Fibroblast of villous mesenchyme (primary cell): Measurements from ENCODE around the gene COX4I2. TPM values are rescaled to one million over a fixed set of nuclear protein-coding genes. Genes with fewer than 3 reads are reported as not detected.

Source experiments
- DNase-seq: peaks from one replicate; pipeline ENCODE4 v3.0.0-alpha.2; 2010; ENCODE audit warnings: low read depth
- H3K4me3 ChIP-seq: 2 replicates; pipeline ENCODE4 v1.5.1; 2011; ENCODE audit warnings: low read depth, mild to moderate bottlenecking, low read length
- total RNA-seq: library from RNA; depleted of rRNA; stranded (reverse); fragments of >200 nt; gene quantifications from 2 replicates; pipeline ENCODE4 v1.2.3, GENCODE V29; 2012
- TF ChIP-seq, protein P1 (sequence below): IDR thresholded peaks from 2 replicates; pipeline ENCODE4 v1.5.1; 2012; ENCODE audit warnings: low read depth, mild to moderate bottlenecking, low read length; ENCODE audit not compliant: insufficient read depth

Gene COX4I2
- total RNA-seq, 1 donor: not detected

DNA sequence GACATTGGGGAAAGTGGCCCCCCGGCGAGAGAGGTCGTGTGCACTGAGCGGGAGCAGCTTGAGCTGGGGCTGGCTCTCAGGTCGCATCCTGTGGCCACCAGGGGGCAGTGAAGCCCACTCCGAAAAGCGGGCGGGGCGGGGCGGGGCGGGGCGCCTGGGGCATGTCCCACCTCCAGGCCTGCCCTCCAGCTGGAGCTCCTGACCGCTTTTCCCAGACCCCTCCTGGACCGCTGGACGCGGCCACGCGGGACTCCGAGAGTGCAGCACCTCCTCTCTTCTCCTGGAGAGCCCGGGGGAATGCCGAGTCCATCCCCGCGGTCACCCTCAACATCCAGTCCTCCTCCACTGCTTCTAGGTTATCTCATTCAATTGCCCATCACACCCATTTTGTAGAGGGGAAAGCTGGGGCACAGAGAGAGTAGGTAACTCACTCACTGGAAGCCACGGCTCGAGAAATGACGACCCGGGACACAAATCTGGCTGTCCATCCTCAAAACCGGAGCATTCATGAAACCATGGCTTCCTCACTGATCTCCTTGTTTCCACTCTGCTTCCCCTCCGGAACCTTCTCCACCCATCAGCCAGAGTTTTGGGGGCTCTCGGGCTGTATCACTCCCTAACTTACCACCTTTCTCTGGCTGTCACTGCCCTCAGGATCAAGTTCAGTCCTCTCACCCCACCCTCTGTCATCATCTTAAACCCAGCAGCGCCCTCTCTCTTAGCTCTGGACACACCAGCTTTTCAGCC lies 24.1 kb downstream of the COX4I2 start:
- H3K4me3 ChIP-seq: peak overlapping the region; percentile 44
- peak; percentile 84 for DNase-seq
- TF ChIP-seq, protein P1, sequence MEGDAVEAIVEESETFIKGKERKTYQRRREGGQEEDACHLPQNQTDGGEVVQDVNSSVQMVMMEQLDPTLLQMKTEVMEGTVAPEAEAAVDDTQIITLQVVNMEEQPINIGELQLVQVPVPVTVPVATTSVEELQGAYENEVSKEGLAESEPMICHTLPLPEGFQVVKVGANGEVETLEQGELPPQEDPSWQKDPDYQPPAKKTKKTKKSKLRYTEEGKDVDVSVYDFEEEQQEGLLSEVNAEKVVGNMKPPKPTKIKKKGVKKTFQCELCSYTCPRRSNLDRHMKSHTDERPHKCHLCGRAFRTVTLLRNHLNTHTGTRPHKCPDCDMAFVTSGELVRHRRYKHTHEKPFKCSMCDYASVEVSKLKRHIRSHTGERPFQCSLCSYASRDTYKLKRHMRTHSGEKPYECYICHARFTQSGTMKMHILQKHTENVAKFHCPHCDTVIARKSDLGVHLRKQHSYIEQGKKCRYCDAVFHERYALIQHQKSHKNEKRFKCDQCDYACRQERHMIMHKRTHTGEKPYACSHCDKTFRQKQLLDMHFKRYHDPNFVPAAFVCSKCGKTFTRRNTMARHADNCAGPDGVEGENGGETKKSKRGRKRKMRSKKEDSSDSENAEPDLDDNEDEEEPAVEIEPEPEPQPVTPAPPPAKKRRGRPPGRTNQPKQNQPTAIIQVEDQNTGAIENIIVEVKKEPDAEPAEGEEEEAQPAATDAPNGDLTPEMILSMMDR: peak; percentile 56

DNA sequence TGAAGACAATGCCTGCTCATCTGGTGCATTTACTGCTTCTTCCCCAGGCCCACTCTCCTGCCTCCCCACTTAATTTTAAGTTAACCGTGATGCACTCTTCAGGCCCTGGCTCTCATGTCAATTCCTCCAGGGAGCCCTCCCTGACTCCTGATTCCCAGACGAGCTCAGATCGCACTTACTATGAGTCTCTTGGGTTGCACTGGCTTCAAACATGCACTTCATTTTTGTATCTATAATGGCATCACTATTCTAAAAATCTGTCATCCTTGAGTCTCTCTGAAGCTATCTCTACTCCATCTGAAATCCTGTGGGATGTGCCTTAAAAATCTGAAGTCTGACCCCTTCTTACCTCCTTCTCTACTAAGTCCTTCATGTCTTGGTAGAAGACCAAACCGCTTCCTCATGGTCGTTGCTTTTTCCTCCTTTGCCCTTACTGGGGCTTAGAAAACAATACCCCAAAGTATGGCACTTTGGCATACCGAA lies 24.7 kb downstream of the COX4I2 start:
- DNase-seq: no peak
- TF ChIP-seq, protein P1: no peak
- H3K4me3 ChIP-seq: no peak overlapping the region

DNA sequence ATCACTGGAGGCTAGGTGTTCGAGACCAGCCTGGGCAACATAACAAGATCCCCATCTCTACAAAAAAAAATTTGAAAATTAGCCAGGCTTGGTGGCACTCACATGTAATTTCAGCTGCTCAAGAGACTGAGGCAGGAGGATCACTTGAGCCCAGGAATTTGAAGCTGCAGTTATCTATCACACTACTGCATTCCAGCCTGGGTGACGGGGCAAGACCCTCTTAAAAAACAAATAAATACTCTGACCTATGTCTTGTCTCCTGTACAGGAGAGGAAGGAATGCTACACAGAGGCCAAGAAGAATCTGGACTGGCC lies 25.8 kb downstream of the COX4I2 start:
- no peak overlapping the region for H3K4me3 ChIP-seq
- TF ChIP-seq, protein P1: no peak
- DNase-seq: no peak

DNA sequence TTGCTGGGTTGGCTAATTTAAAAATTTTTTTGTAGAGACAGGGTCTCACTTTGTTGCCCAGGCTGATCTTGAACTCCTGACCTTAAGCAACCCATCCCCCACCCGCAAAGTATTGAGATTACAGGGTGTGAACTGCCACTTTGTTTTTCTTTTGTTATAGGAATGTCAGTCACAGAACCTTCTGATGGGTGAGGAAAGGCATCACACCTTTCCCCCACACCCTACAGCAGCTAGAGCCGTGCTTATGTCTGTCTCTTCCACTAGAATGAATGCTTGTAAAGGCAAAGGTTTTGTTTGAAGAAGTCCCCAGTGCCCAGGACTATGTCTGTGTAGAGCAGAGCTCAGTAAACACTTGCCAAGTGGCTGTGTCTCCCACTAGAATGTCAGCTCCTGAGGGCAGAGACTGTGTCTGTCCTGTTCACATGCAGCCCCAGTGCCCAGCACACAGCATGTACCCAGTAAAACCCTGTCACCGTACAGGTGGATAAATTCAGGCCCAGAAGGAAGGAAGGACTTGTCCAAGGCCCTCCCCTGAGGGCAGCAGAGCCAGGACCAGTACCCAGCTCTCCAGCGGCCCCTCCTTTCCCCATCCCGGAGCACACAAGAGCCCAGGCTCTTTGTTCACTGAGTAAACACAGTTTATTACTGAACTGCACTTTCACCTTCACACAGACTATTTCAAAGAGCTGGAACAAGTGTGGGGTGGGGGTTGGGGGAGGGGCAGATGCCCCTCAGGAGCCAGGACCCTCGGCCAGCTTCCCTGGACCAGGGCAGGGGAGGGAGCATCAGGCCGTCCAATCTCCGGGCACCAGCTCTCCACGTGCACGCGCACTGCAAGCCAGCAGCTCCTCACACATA lies 26.4 kb downstream of the COX4I2 start:
- TF ChIP-seq, protein P1: no peak
- DNase-seq: no peak
- H3K4me3 ChIP-seq: no peak overlapping the region

DNA sequence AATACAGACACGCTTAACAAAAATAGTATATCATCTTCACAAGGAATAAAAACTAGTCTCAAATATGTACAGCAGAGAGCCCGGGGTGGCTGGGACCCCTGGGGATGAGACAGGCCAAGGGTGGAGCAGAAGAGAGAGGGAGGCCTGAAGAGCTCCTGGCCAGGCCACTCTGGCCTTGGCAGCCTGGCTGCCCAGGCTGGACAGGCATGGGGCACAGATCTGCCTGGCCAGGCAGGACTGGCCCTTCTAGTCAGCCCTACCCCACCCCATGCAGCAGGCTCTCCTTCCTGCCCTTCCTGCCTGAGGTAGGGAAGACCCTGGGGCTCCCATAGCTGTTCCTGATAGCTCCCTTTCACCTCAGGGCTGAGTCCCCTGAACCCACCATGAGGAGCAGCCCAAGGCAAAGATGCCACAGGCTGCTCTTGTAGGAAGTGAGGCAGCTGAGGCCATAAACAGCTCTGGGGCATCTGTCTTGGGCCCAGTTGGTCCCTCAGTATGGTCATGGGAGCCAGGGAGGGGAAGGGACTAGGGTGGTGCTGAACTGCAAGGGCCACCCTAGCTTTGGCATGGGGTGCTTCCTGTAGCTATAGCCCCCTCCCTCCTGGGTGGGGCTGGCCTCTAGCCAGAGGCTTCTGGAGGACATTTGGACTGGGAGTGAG lies 27.1 kb downstream of the COX4I2 start:
- TF ChIP-seq, protein P1: no peak
- no peak for DNase-seq
- no peak overlapping the region for H3K4me3 ChIP-seq

DNA sequence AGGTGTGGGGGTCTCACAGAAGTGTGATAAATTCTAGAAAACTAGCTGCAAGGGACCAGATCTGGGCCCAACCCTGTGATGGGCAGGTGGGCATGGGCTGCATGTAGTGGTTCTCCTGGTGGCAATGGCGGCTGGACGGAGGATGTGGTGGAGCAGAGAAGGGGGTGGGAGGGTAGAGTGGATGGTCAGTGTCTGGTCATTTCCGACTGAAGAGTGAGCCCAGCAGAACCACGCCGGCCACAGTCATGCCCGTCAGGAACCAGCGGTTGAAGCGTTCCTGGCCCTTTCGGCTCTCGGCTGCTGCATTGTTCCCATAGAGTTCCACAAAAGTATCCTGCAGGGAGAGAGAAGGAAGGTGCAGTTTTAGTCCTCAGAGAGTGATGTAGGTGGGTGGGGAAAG lies 28.0 kb downstream of the COX4I2 start:
- no peak for DNase-seq
- TF ChIP-seq, protein P1: no peak
- no peak overlapping the region for H3K4me3 ChIP-seq
